Panc1 (cell line): ENCODE measurements around the gene EVA1C. TPM values are rescaled to one million over a fixed set of nuclear protein-coding genes. Genes with fewer than 3 reads are reported as not detected.

ENCODE experiments used
- ATAC-seq: fragments of 200-7000 bp; cut with Tn5 transposase; 2 replicates; pipeline ENCODE4 v1.9.1; 2020; ENCODE audit warnings: mild to moderate bottlenecking, moderate library complexity
- BruUV-seq: library from RNA; stranded (reverse); fragments of 400-500 nt; replicated peaks from 2 replicates; lab custom pipeline; 2021; lab: Mats Ljungman, UMichigan
- CTCF ChIA-PET: fragments of 300-600 bp; sonication (Branson Sonifier 250); formaldehyde crosslinking; loops from one replicate; lab custom pipeline; 2022; ENCODE audit warnings: antibody characterized with exemption; lab: Charles Lee
- POLR2A ChIA-PET: fragments of 300-600 bp; sonication (Branson Sonifier 250); formaldehyde crosslinking; loops from one replicate; lab custom pipeline; 2022; ENCODE audit warnings: antibody characterized with exemption; lab: Charles Lee
- DNase-seq: peaks from one replicate; pipeline ENCODE4 v3.0.0-alpha.2; 2010; ENCODE audit warnings: low read depth, low spot score
- H3K27ac ChIP-seq: 2 replicates; pipeline ENCODE4 v1.5.1; 2011; ENCODE audit warnings: mild to moderate bottlenecking, low read length, inconsistent platforms
- H3K27me3 ChIP-seq: fragments of 200-500 bp; sonication (Bioruptor generic); 2 replicates; pipeline ENCODE4 v1.6.0; 2014; ENCODE audit warnings: low read length, inconsistent platforms; ENCODE audit not compliant: control insufficient read depth, insufficient read depth
- H3K36me3 ChIP-seq: fragments of 200-500 bp; sonication (Bioruptor generic); 2 replicates; pipeline ENCODE4 v1.5.1; 2014; ENCODE audit warnings: inconsistent platforms, mild to moderate bottlenecking, low read length, moderate library complexity; ENCODE audit not compliant: control insufficient read depth, insufficient read depth
- H3K4me1 ChIP-seq: 2 replicates; pipeline ENCODE4 v1.5.1; 2011; ENCODE audit warnings: inconsistent platforms, mild to moderate bottlenecking, low read length, moderate library complexity; ENCODE audit not compliant: control insufficient read depth, insufficient read depth
- H3K4me3 ChIP-seq, 2 experiments: 2 replicates each; pipeline ENCODE4 v1.5.1; 2011 to 2012; ENCODE audit warnings: low read depth in 2 of 2, low read length in 2 of 2, mild to moderate bottlenecking in 2 of 2, inconsistent platforms in 1 of 2, moderate library complexity in 1 of 2
- H3K9me3 ChIP-seq: fragments of 200-500 bp; sonication (Bioruptor generic); 2 replicates; pipeline ENCODE4 v1.5.1; 2014; ENCODE audit warnings: low read depth, mild to moderate bottlenecking, inconsistent platforms, low read length, moderate library complexity; ENCODE audit not compliant: control insufficient read depth, insufficient read depth
- CTCF ChIP-seq: fragments of 450-650 bp; IDR thresholded peaks from 2 replicates; pipeline ENCODE4 v1.5.1; 2017; ENCODE audit warnings: mild to moderate bottlenecking
- POLR2AphosphoS5 ChIP-seq: IDR thresholded peaks from 2 replicates; pipeline ENCODE4 v1.6.1; 2012; ENCODE audit warnings: mild to moderate bottlenecking, low read depth, low read length, moderate library complexity
- SIN3A ChIP-seq: IDR thresholded peaks from 2 replicates; pipeline ENCODE4 v1.6.1; 2012; ENCODE audit warnings: low read depth, mild to moderate bottlenecking, low read length, moderate library complexity, borderline replicate concordance; ENCODE audit not compliant: insufficient read depth
- TCF7L2 ChIP-seq: IDR thresholded peaks from 2 replicates; pipeline ENCODE4 v1.6.1; 2011; ENCODE audit warnings: mild to moderate bottlenecking, low read depth, low read length, inconsistent platforms
- in situ Hi-C: cut with HindIII; loops from 2 replicates; pipeline ENCODE4 v1.10.0; 2016; ENCODE audit warnings: low sequenced_read_pairs, low pct_unique_long_range_greater_than_20kb
- intact Hi-C: fragments of 100-400 bp; cut with micrococcal nuclease; formaldehyde crosslinking; loops from one replicate; pipeline ENCODE4 v1.10.0; 2022; ENCODE audit not compliant: unreplicated experiment
- total RNA-seq: library from RNA; stranded (reverse); gene quantifications from one replicate; pipeline ENCODE4 v1.2.1, GENCODE V29; 2021; ENCODE audit not compliant: unreplicated experiment
- TF ChIP-seq, protein P1 (sequence below), 2 experiments: IDR thresholded peaks; 2 replicates each; pipeline ENCODE4 v1.6.1; 2011 to 2012; ENCODE audit warnings: low read depth in 2 of 2, control low read depth in 1 of 2, low read length in 1 of 2, mild to moderate bottlenecking in 1 of 2, moderate library complexity in 1 of 2; ENCODE audit not compliant: insufficient read depth in 1 of 2

Gene EVA1C
- total RNA-seq, 1 experiment from 2014 or later: 2.8 TPM

- Histone ChIP-seq H3K4me3 (no peak overlapping the region), H3K27me3 (no peaks in the 10 kb centered on the region), H3K36me3 (no peaks in the 10 kb centered on the region), H3K9me3 (no peaks in the 10 kb centered on the region), H3K4me1 (no peaks in the 10 kb centered on the region), H3K27ac (no peak overlapping the region)
- ChIA-PET CTCF (no interaction called here), POLR2A (interaction anchor here (0.7 kb wide), 1 partner anchor 182 kb away, joined by 7 read pairs; no protein-coding TSS in a partner anchor)
- ATAC-seq (no peak), DNase-seq (no peak)
- TF ChIP-seq, protein P1, sequence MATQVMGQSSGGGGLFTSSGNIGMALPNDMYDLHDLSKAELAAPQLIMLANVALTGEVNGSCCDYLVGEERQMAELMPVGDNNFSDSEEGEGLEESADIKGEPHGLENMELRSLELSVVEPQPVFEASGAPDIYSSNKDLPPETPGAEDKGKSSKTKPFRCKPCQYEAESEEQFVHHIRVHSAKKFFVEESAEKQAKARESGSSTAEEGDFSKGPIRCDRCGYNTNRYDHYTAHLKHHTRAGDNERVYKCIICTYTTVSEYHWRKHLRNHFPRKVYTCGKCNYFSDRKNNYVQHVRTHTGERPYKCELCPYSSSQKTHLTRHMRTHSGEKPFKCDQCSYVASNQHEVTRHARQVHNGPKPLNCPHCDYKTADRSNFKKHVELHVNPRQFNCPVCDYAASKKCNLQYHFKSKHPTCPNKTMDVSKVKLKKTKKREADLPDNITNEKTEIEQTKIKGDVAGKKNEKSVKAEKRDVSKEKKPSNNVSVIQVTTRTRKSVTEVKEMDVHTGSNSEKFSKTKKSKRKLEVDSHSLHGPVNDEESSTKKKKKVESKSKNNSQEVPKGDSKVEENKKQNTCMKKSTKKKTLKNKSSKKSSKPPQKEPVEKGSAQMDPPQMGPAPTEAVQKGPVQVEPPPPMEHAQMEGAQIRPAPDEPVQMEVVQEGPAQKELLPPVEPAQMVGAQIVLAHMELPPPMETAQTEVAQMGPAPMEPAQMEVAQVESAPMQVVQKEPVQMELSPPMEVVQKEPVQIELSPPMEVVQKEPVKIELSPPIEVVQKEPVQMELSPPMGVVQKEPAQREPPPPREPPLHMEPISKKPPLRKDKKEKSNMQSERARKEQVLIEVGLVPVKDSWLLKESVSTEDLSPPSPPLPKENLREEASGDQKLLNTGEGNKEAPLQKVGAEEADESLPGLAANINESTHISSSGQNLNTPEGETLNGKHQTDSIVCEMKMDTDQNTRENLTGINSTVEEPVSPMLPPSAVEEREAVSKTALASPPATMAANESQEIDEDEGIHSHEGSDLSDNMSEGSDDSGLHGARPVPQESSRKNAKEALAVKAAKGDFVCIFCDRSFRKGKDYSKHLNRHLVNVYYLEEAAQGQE (IDR thresholded peaks at IDR 0.05; ENCODE audit: insufficient read depth in 1 of 2, low read depth in 2 of 2, low read length in 1 of 2): no peak
- no peak for TF ChIP-seq POLR2AphosphoS5
- TF ChIP-seq SIN3A: no peak
- TF ChIP-seq TCF7L2: no peak
- TF ChIP-seq CTCF: no peak
- intact Hi-C loops (no loop called here), in situ Hi-C loops (no loop called here)
- no TSS peak for BruUV-seq
These were observed 103.4 kb downstream of the EVA1C start for GRCh38 chr21:32515874-32516273.

DNA sequence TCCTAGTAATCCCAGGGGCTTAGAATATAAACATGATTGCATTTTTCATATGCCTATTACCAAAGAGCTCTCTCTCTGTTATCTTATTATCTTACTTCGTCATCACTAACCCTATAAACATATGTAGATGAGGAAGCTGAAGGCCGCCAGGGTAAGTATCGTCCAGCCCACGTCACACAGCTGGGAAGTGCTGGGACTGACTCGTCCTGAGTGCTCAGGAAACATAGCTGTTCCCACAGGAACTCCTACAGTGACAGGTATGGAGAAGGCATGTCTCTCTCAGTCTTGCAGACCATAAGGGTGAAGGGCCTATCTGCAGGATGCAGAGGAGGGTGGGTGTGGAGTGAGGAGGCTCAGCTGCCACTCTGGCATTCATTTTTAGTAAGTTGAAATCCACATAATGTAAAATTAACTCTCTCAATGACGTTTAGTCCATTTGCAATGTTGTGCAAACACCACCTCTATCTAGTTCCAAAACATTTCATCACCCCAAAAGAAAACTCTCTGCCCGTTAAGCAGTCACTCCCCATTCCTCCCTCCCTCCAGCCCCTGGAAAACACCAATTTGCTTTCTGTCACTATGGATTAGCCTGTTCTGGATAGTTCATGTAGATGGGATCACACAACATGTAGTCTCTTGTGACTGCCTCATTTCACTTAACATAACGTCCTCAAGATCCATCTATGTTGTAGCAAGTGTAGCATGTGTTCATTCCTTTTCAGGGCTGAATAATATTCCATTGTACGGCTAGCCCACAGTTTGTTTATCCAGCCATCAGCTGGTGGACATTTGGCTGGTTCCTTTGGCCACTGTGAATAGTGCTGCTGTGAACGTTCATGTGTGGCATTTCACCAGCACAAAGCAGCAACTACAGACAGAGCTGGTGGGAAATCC, 104.5 kb downstream of the EVA1C start:
- TF ChIP-seq POLR2AphosphoS5: no peak
- TF ChIP-seq, protein P1 (IDR thresholded peaks at IDR 0.05; ENCODE audit: insufficient read depth in 1 of 2, low read depth in 2 of 2, low read length in 1 of 2): no peak
- TF ChIP-seq TCF7L2: no peak
- no peak for TF ChIP-seq SIN3A
- TF ChIP-seq CTCF: no peak
- in situ Hi-C loops (no loop called here), intact Hi-C loops (no loop called here)
- H3K27ac ChIP-seq: no peak overlapping the region
- H3K4me1 ChIP-seq: peaks cover 6% of the 10 kb centered on the region
- ChIA-PET CTCF (no interaction called here), POLR2A (no interaction called here)
- no peak for DNase-seq
- no TSS peak for BruUV-seq
- H3K36me3 ChIP-seq: no peaks in the 10 kb centered on the region
- H3K4me3 ChIP-seq: no peak overlapping the region
- no peaks in the 10 kb centered on the region for H3K27me3 ChIP-seq
- ATAC-seq: 0 out of 2 replicates have a peak, but pooled peaks have one; percentile 45
- no peaks in the 10 kb centered on the region for H3K9me3 ChIP-seq
